ENCODE results near the gene SMAD2. TPM values are rescaled to one million over a fixed set of nuclear protein-coding genes. Genes with fewer than 3 reads are reported as not detected.
A peak's percentile ranks its signal among the peaks of the same experiment; 100 is the strongest.

The SMAD2 gene
- total RNA-seq, 1 donor from 2014 or later: 150 TPM

DNA sequence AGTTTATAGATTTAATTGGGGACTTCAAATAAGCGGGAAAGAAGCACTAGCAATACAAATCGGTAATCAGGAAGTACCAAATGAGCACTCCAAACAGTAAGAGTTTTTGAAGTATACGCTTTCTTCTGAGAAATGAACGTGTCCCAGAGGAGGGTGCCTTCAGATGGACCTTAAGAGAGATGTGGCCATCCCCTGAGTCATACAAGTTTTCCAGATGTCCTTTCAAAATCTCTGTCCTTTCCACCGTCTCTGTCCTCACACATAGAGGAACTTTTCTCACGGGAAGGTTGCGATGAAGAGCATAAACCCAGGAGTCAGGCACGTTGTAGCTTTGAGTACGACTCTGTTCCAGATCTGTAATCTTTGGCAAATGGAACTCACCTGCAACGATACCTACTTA lies 1.7 kb upstream of the SMAD2 start:
- H3K27me3 Mint-ChIP-seq (ENCODE audit: unreplicated experiment): peaks cover 7% of the 10 kb centered on the region
- H3K36me3 Mint-ChIP-seq (ENCODE audit: low read depth, unreplicated experiment): peaks cover 5% of the 10 kb centered on the region
- TF ChIP-seq, protein P1, sequence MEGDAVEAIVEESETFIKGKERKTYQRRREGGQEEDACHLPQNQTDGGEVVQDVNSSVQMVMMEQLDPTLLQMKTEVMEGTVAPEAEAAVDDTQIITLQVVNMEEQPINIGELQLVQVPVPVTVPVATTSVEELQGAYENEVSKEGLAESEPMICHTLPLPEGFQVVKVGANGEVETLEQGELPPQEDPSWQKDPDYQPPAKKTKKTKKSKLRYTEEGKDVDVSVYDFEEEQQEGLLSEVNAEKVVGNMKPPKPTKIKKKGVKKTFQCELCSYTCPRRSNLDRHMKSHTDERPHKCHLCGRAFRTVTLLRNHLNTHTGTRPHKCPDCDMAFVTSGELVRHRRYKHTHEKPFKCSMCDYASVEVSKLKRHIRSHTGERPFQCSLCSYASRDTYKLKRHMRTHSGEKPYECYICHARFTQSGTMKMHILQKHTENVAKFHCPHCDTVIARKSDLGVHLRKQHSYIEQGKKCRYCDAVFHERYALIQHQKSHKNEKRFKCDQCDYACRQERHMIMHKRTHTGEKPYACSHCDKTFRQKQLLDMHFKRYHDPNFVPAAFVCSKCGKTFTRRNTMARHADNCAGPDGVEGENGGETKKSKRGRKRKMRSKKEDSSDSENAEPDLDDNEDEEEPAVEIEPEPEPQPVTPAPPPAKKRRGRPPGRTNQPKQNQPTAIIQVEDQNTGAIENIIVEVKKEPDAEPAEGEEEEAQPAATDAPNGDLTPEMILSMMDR (IDR thresholded peaks at IDR 0.05; ENCODE audit: unreplicated experiment): no peak
- H3K9me3 Mint-ChIP-seq (ENCODE audit: unreplicated experiment): no peaks in the 10 kb centered on the region
- no peak for DNase-seq (ENCODE audit: low spot score)
- peaks cover 28% of the 10 kb centered on the region for H3K4me1 Mint-ChIP-seq (ENCODE audit: unreplicated experiment)
- H3K4me3 Mint-ChIP-seq (ENCODE audit: unreplicated experiment): peak overlapping the region; percentile 88
- peak overlapping the region; percentile 83 for H3K27ac Mint-ChIP-seq (ENCODE audit: unreplicated experiment)

DNA sequence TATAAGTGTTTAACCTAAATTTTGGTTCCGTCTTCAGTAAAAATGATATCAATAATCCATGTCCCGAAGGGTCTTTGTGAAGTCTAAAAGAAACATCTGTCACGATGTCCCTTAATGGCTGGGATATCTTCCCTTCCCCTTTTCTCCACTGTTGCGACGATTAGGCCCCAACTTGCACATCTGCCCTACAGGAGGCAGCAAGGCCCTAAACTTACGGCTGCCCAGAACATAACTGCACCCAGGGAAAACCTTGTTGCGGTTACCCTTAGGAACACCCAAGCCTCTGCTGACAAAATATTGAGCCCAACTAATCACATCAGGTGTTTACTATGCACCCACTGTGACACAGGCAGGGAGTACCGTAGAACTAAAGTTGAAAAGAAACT lies 1.3 kb upstream of the SMAD2 start:
- TF ChIP-seq, protein P1 (IDR thresholded peaks at IDR 0.05; ENCODE audit: unreplicated experiment): no peak
- Mint-ChIP-seq H3K4me1 (ENCODE audit: unreplicated experiment) (peaks cover 30% of the 10 kb centered on the region), H3K9me3 (ENCODE audit: unreplicated experiment) (no peaks in the 10 kb centered on the region), H3K27me3 (ENCODE audit: unreplicated experiment) (peaks cover 7% of the 10 kb centered on the region), H3K4me3 (ENCODE audit: unreplicated experiment) (peak overlapping the region; percentile 88), H3K27ac (ENCODE audit: unreplicated experiment) (peak overlapping the region; percentile 83), H3K36me3 (ENCODE audit: low read depth, unreplicated experiment) (peaks cover 5% of the 10 kb centered on the region)
- DNase-seq (ENCODE audit: low spot score): peak; percentile 18

DNA sequence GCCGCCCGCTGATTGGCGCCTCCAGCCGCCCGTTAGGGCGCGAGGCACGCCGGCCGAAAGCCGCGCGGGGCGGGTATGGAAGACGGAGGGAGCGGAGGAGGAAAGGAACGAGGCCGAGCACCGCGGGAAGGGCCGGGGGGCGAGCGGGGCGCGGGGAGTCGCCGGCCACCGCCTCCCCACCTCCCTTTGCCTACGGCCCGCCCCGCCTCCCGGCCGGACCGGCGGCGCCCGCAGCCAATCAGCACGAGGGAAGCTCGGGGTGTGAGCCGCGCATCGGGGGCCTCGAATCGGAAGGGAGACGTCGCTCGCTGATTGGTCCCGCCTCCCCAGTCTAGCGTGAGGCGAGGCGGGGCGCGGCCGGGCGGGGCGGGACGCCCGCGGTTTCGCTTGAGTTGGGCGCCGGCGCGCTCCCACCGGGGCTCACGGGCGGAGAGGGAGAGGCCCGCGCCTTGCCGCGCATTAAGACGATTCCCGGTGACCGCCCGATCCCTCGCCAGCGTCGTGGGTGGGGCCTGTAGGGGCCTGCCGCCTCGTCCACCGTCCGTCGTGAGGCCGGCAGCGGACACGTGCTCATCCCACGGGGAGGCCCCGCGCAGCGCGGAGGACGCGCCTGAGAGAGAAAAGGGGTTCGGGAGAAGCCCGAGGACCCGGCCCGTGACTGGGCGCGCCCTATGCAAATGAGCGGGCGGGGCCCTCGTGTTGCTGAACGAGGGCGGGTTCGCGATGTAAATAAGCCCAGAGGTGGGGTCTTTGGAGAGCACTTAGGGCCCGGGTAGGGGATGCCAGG lies 665 bp upstream of the SMAD2 start:
- H3K27ac Mint-ChIP-seq (ENCODE audit: unreplicated experiment): peak overlapping the region; percentile 83
- H3K4me1 Mint-ChIP-seq (ENCODE audit: unreplicated experiment): peaks cover 35% of the 10 kb centered on the region
- peaks cover 7% of the 10 kb centered on the region for H3K27me3 Mint-ChIP-seq (ENCODE audit: unreplicated experiment)
- TF ChIP-seq, protein P1 (IDR thresholded peaks at IDR 0.05; ENCODE audit: unreplicated experiment): no peak
- DNase-seq (ENCODE audit: low spot score): peak; percentile 93
- H3K9me3 Mint-ChIP-seq (ENCODE audit: unreplicated experiment): no peaks in the 10 kb centered on the region
- H3K36me3 Mint-ChIP-seq (ENCODE audit: low read depth, unreplicated experiment): peaks cover 5% of the 10 kb centered on the region
- peak overlapping the region; percentile 88 for H3K4me3 Mint-ChIP-seq (ENCODE audit: unreplicated experiment)

DNA sequence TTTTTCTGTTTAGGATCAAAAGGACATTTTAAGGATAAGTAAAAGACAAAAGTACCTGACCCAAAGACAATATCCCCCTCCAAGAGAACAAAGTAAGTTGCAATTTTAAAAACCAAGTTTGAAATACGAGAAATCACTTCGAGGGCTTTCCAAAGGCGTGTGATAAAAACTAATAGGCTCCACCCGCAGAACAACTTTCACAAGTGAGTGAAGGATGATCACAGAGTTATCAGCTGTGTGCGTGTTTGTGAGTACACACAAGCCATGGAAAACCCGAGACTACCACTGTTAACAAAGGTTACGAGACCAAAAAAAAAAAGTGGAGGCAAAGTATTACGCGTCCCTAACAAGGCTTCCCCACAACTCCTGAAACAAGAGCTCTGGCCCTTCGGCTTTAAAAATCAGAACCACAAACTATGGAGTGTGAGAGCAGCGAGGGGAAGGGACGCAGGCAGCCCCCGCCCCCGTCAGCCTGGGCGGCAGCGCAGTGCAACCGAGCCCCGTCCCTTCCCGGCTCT lies 719 bp downstream of the SMAD2 start:
- Mint-ChIP-seq H3K9me3 (ENCODE audit: unreplicated experiment) (no peaks in the 10 kb centered on the region), H3K4me3 (ENCODE audit: unreplicated experiment) (peak overlapping the region; percentile 99), H3K27ac (ENCODE audit: unreplicated experiment) (peak overlapping the region; percentile 95), H3K4me1 (ENCODE audit: unreplicated experiment) (peaks cover 43% of the 10 kb centered on the region), H3K27me3 (ENCODE audit: unreplicated experiment) (peaks cover 7% of the 10 kb centered on the region), H3K36me3 (ENCODE audit: low read depth, unreplicated experiment) (peaks cover 5% of the 10 kb centered on the region)
- TF ChIP-seq, protein P1 (IDR thresholded peaks at IDR 0.05; ENCODE audit: unreplicated experiment): no peak
- no peak for DNase-seq (ENCODE audit: low spot score)

DNA sequence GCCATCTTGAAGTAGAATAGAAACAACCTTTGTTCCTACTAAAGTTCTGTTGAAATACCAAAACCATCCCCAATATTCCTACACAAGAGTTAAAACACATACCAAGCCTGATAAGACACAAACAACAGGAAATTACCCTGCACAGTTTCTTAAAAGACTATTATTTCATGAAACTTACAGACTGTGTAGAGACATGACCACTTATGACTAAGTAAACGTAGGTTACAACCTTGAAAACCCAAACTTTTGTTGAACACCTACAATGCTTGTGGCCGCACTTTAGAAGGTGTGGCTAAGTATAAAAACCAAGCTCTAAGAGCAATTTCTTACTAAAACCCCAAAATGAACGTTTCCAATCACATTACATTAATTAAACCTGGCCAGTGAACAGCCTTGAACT lies 2.0 kb downstream of the SMAD2 start:
- Mint-ChIP-seq H3K4me1 (ENCODE audit: unreplicated experiment) (peaks cover 43% of the 10 kb centered on the region), H3K27ac (ENCODE audit: unreplicated experiment) (peak overlapping the region; percentile 49), H3K27me3 (ENCODE audit: unreplicated experiment) (peaks cover 7% of the 10 kb centered on the region), H3K4me3 (ENCODE audit: unreplicated experiment) (peak overlapping the region; percentile 99), H3K9me3 (ENCODE audit: unreplicated experiment) (no peaks in the 10 kb centered on the region), H3K36me3 (ENCODE audit: low read depth, unreplicated experiment) (peaks cover 5% of the 10 kb centered on the region)
- DNase-seq (ENCODE audit: low spot score): no peak
- TF ChIP-seq, protein P1 (IDR thresholded peaks at IDR 0.05; ENCODE audit: unreplicated experiment): no peak

All from endothelial cell (in vitro differentiated cells).